Inflammatory macrophage treated with lipopolysaccharide for 1 hour (primary cell): ENCODE data around the gene FAP.

Experiments
- DNase-seq, 2 donors: peaks; one replicate each; pipeline ENCODE4 v3.0.0-alpha.2; 2020 to 2022

Gene FAP

GRCh38 chr2:162184821-162185450, 58.3 kb downstream of the FAP start:
- DNase-seq: no peak

GRCh38 chr2:162184359-162184758, 58.9 kb downstream of the FAP start:
- no peak for DNase-seq

- DNase-seq: no peak
Observed at GRCh38 chr2:162182395-162182794, 60.9 kb downstream of the FAP start.

- no peak for DNase-seq
Observed at GRCh38 chr2:162177301-162177700, 65.9 kb downstream of the FAP start.

- DNase-seq: no peak
Observed at GRCh38 chr2:162175714-162176113, 67.5 kb downstream of the FAP start.

GRCh38 chr2:162174746-162175145, 68.5 kb downstream of the FAP start:
- no peak for DNase-seq

- no peak for DNase-seq
Observed at GRCh38 chr2:162172802-162173370, 70.4 kb downstream of the FAP start.

- no peak for DNase-seq
Observed at GRCh38 chr2:162166745-162167144, 76.5 kb downstream of the FAP start.

GRCh38 chr2:162166174-162166573, 77.1 kb downstream of the FAP start:
- DNase-seq: no peak

GRCh38 chr2:162164802-162165201, 78.4 kb downstream of the FAP start:
- no peak for DNase-seq

- DNase-seq: no peak
Observed at GRCh38 chr2:162159446-162159845, 83.8 kb downstream of the FAP start.

GRCh38 chr2:162156149-162156548, 87.1 kb downstream of the FAP start:
- DNase-seq: no peak

- DNase-seq: no peak
Observed at GRCh38 chr2:162155093-162155492, 88.2 kb downstream of the FAP start.

- peak; percentile 30 to 76 for DNase-seq
Observed at GRCh38 chr2:162153608-162154224, 89.5 kb downstream of the FAP start.

GRCh38 chr2:162152147-162152546, 91.1 kb downstream of the FAP start, which contains the start of gene GCG:
Gene GCG, minus strand, starts transcription at chr2:162152247. Its CDS starts 3,069 bp downstream, at chr2:162149178.
- DNase-seq: no peak

GRCh38 chr2:162149940-162150339, 93.3 kb downstream of the FAP start:
- DNase-seq: no peak

- no peak for DNase-seq
Observed at GRCh38 chr2:162149466-162149865, 93.8 kb downstream of the FAP start.

- DNase-seq: no peak
Observed at GRCh38 chr2:162148956-162149355, 94.3 kb downstream of the FAP start.

GRCh38 chr2:162143969-162144368, 99.3 kb downstream of the FAP start:
- DNase-seq: no peak

GRCh38 chr2:162138310-162138709, 104.9 kb downstream of the FAP start:
- DNase-seq: no peak

- no peak for DNase-seq
Observed at GRCh38 chr2:162127422-162127821, 115.8 kb downstream of the FAP start.

- no peak for DNase-seq
Observed at GRCh38 chr2:162126527-162126926, 116.7 kb downstream of the FAP start.

GRCh38 chr2:162126111-162126519, 117.1 kb downstream of the FAP start:
- DNase-seq: peak; percentile 64 to 65

- no peak for DNase-seq
Observed at GRCh38 chr2:162125138-162125537, 118.1 kb downstream of the FAP start.
